HAP-1 (cell line): ENCODE data around the gene FXYD7.
"Not testable (repeated sequence)": the region's sequence is repeated elsewhere in the genome, so short reads cannot be mapped to it uniquely, and the experiment has no call there.

Experiments used
- DNase-seq, 2 experiments: peaks; one replicate each; pipeline ENCODE4 v3.0.0-alpha.2; 2016 to 2020; ENCODE audit warnings: low spot score in 2 of 2
- H3K27me3 ChIP-seq: fragments of 250-450 bp; sonication (Bioruptor Pico); 2 replicates; pipeline ENCODE4 v1.5.1; 2020; ENCODE audit warnings: low read depth, mild to moderate bottlenecking, moderate library complexity
- H3K36me3 ChIP-seq: fragments of 250-450 bp; sonication (Bioruptor Pico); replicated peaks from 2 replicates; pipeline ENCODE4 v1.5.1; 2020; ENCODE audit warnings: mild to moderate bottlenecking
- H3K4me1 ChIP-seq: fragments of 250-450 bp; sonication (Bioruptor Pico); 2 replicates; pipeline ENCODE4 v1.5.1; 2020; ENCODE audit warnings: mild to moderate bottlenecking
- H3K4me3 ChIP-seq: fragments of 250-450 bp; sonication (Bioruptor Pico); 2 replicates; pipeline ENCODE4 v1.5.1; 2020; ENCODE audit warnings: mild to moderate bottlenecking, moderate library complexity
- H3K9me3 ChIP-seq: fragments of 250-450 bp; sonication (Bioruptor Pico); 2 replicates; pipeline ENCODE4 v1.5.1; 2020; ENCODE audit warnings: mild to moderate bottlenecking, moderate library complexity
- in situ Hi-C: fragments of 300-500 bp; cut with MboI; formaldehyde crosslinking; loops from 3 replicates; pipeline ENCODE4 v1.14.3; 2020; ENCODE audit warnings: low sequenced_read_pairs, inconsistent platforms, mixed read lengths

FXYD7 gene

GRCh38 chr19:35125749-35126623 lies 17.1 kb upstream of the FXYD7 start:
- no peaks in the 10 kb centered on the region for H3K36me3 ChIP-seq
- in situ Hi-C loops, result no loop called here
- H3K4me3 ChIP-seq, result no peak overlapping the region
- DNase-seq, result no peak
- H3K4me1 ChIP-seq, result no peaks in the 10 kb centered on the region; the same call in 1 of the 2 replicates
- H3K9me3 ChIP-seq, result no peaks in the 10 kb centered on the region
- no peaks in the 10 kb centered on the region for H3K27me3 ChIP-seq

- H3K4me3 ChIP-seq, result no peak overlapping the region
- H3K9me3 ChIP-seq, result no peaks in the 10 kb centered on the region
- in situ Hi-C loops, result no loop called here
- DNase-seq, result no peak
- no peaks in the 10 kb centered on the region for H3K36me3 ChIP-seq
- no peaks in the 10 kb centered on the region for H3K27me3 ChIP-seq
- H3K4me1 ChIP-seq, result no peaks in the 10 kb centered on the region; the same call in 1 of the 2 replicates
These were observed 16.5 kb upstream of the FXYD7 start for GRCh38 chr19:35126624-35126959.

GRCh38 chr19:35127871-35128270 lies 15.2 kb upstream of the FXYD7 start:
- no peaks in the 10 kb centered on the region for H3K36me3 ChIP-seq
- in situ Hi-C loops, result no loop called here
- no peaks in the 10 kb centered on the region for H3K9me3 ChIP-seq
- no peak for DNase-seq
- no peak overlapping the region for H3K4me3 ChIP-seq
- H3K27me3 ChIP-seq, result no peaks in the 10 kb centered on the region
- H3K4me1 ChIP-seq, result no peaks in the 10 kb centered on the region; the same call in 1 of the 2 replicates

GRCh38 chr19:35128398-35129057 lies 14.5 kb upstream of the FXYD7 start:
- no peaks in the 10 kb centered on the region for H3K9me3 ChIP-seq
- H3K4me3 ChIP-seq, result no peak overlapping the region
- H3K27me3 ChIP-seq, result no peaks in the 10 kb centered on the region
- in situ Hi-C loops, result no loop called here
- no peaks in the 10 kb centered on the region for H3K36me3 ChIP-seq
- H3K4me1 ChIP-seq, result no peaks in the 10 kb centered on the region
- DNase-seq, result no peak

GRCh38 chr19:35129724-35130274 lies 13.3 kb upstream of the FXYD7 start:
- DNase-seq, H3K27me3 ChIP-seq, H3K36me3 ChIP-seq, H3K4me3 ChIP-seq, H3K9me3 ChIP-seq, H3K4me1 ChIP-seq, in situ Hi-C loops: not testable (repeated sequence)

GRCh38 chr19:35130761-35131720 lies 12.0 kb upstream of the FXYD7 start:
- no peaks in the 10 kb centered on the region for H3K4me1 ChIP-seq
- no peaks in the 10 kb centered on the region for H3K36me3 ChIP-seq
- H3K27me3 ChIP-seq, result no peaks in the 10 kb centered on the region; the same call in 1 of the 2 replicates
- in situ Hi-C loops, result no loop called here
- no peak overlapping the region for H3K4me3 ChIP-seq
- no peaks in the 10 kb centered on the region for H3K9me3 ChIP-seq
- DNase-seq, result no peak

GRCh38 chr19:35132254-35132653 lies 10.8 kb upstream of the FXYD7 start:
- no peak for DNase-seq
- Histone ChIP-seq H3K9me3 (no peaks in the 10 kb centered on the region), H3K36me3 (no peaks in the 10 kb centered on the region), H3K27me3 (no peaks in the 10 kb centered on the region; the same call in 1 of the 2 replicates), H3K4me1 (no peaks in the 10 kb centered on the region), H3K4me3 (no peak overlapping the region)
- in situ Hi-C loops, result no loop called here

GRCh38 chr19:35133826-35134225 lies 9.2 kb upstream of the FXYD7 start:
- Histone ChIP-seq H3K36me3 (no peaks in the 10 kb centered on the region), H3K4me3 (no peak overlapping the region), H3K4me1 (no peaks in the 10 kb centered on the region), H3K27me3 (no peaks in the 10 kb centered on the region; the same call in 1 of the 2 replicates), H3K9me3 (no peaks in the 10 kb centered on the region)
- DNase-seq, result no peak
- in situ Hi-C loops, result no loop called here

- H3K4me1 ChIP-seq, result no peaks in the 10 kb centered on the region
- H3K9me3 ChIP-seq, result no peaks in the 10 kb centered on the region
- DNase-seq, result no peak
- in situ Hi-C loops, result loop anchor here (5.0 kb wide), 1 partner anchor 72 kb away; no protein-coding TSS in a partner anchor
- no peaks in the 10 kb centered on the region for H3K36me3 ChIP-seq
- no peaks in the 10 kb centered on the region; the same call in 1 of the 2 replicates for H3K27me3 ChIP-seq
- no peak within 1 kb of the TSS for H3K4me3 ChIP-seq
These were observed 8.3 kb upstream of the FXYD7 start, which contains the start of gene LGI4 for GRCh38 chr19:35134601-35135242. TSS of gene LGI4 (minus strand) at chr19:35135059. CDS start at chr19:35134680, 379 bp downstream.

- H3K4me3 ChIP-seq, result no peak overlapping the region
- no peaks in the 10 kb centered on the region for H3K9me3 ChIP-seq
- no peaks in the 10 kb centered on the region for H3K36me3 ChIP-seq
- in situ Hi-C loops, result loop anchor here (5.0 kb wide), 1 partner anchor 73 kb away; no protein-coding TSS in a partner anchor
- no peaks in the 10 kb centered on the region for H3K4me1 ChIP-seq
- no peaks in the 10 kb centered on the region; the same call in 1 of the 2 replicates for H3K27me3 ChIP-seq
- DNase-seq, result peak; percentile 76 to 90
These were observed 7.6 kb upstream of the FXYD7 start for GRCh38 chr19:35135389-35135909.

GRCh38 chr19:35136231-35136630 lies 6.8 kb upstream of the FXYD7 start:
- Histone ChIP-seq H3K4me1 (peaks cover 4% of the 10 kb centered on the region), H3K36me3 (no peaks in the 10 kb centered on the region), H3K9me3 (no peaks in the 10 kb centered on the region), H3K4me3 (no peak overlapping the region), H3K27me3 (no peaks in the 10 kb centered on the region; the same call in 1 of the 2 replicates)
- in situ Hi-C loops, result loop anchor here (5.0 kb wide), 1 partner anchor 74 kb away; no protein-coding TSS in a partner anchor
- DNase-seq, result no peak

- no peak for DNase-seq
- in situ Hi-C loops, result loop anchor here (5.0 kb wide), 1 partner anchor 75 kb away; no protein-coding TSS in a partner anchor
- H3K4me3 ChIP-seq, result no peak overlapping the region
- H3K4me1 ChIP-seq, result peaks cover 11% of the 10 kb centered on the region
- no peaks in the 10 kb centered on the region for H3K36me3 ChIP-seq
- no peaks in the 10 kb centered on the region; the same call in 1 of the 2 replicates for H3K27me3 ChIP-seq
- H3K9me3 ChIP-seq, result no peaks in the 10 kb centered on the region
These were observed 5.9 kb upstream of the FXYD7 start for GRCh38 chr19:35136977-35137702.
